Lower leg skin (tissue), 4 donors: ENCODE data around the gene CBX6. TPM values are rescaled to one million over a fixed set of nuclear protein-coding genes. Genes with fewer than 3 reads are reported as not detected.

Experiments
- DNase-seq, 2 donors: peaks; one replicate each; pipeline ENCODE4 v3.0.0-alpha.2; 2019; ENCODE audit warnings: low spot score in 2 of 2
- H3K4me3 ChIP-seq: fragments of 200-600 bp; sonication (generic); 2 replicates; pipeline ENCODE4 v1.5.1; 2017; ENCODE audit warnings: mild to moderate bottlenecking, low read depth; ENCODE audit not compliant: poor library complexity, severe bottlenecking
- POLR2A ChIP-seq, 2 donors: fragments of 450-650 bp; IDR thresholded peaks; one replicate each; pipeline ENCODE4 v1.6.1; 2016 to 2017; ENCODE audit warnings: antibody characterized with exemption in 2 of 2, mild to moderate bottlenecking in 1 of 2, moderate library complexity in 1 of 2
- WGBS, 2 donors: methylation state at CpG; one replicate each; pipeline ENCODE4 v1.1.5; 2018; 5-methylcytosine and 5-hydroxymethylcytosine counted together
- intact Hi-C: fragments of 100-400 bp; cut with DNase I; formaldehyde crosslinking; loops from one replicate; pipeline ENCODE4 v1.15.0; 2023; ENCODE audit warnings: low total_unique reads
- total RNA-seq, 4 donors: library from RNA; depleted of rRNA; stranded (reverse); fragments of >200 nt; gene quantifications; one replicate each; pipeline ENCODE4 v1.1.0, GENCODE V29; 2016
- TF ChIP-seq, protein P1 (sequence below), 3 donors: fragments of 450-650 bp; IDR thresholded peaks; one replicate each; pipeline ENCODE4 v1.5.1; 2016; ENCODE audit warnings: antibody characterized with exemption in 3 of 3, mild to moderate bottlenecking in 3 of 3, moderate library complexity in 2 of 3

Gene CBX6
- 10 to 100 TPM in 2 of 4 donors, 1 to 10 TPM in 2; 5.1 to 20.0 (median 13.9) TPM for total RNA-seq

- WGBS, 2 donors: 0 to 1% methylated on average over 27 to 54 of the region's 73 CpGs
- peak; percentile 89 to 99 for DNase-seq
- intact Hi-C loops: loop anchor here (5.0 kb wide), 1 partner anchor 445 kb away; the partner anchor contains the start of gene RPL3
- no peak for TF ChIP-seq POLR2A (IDR thresholded peaks at IDR 0.05)
- TF ChIP-seq, protein P1, sequence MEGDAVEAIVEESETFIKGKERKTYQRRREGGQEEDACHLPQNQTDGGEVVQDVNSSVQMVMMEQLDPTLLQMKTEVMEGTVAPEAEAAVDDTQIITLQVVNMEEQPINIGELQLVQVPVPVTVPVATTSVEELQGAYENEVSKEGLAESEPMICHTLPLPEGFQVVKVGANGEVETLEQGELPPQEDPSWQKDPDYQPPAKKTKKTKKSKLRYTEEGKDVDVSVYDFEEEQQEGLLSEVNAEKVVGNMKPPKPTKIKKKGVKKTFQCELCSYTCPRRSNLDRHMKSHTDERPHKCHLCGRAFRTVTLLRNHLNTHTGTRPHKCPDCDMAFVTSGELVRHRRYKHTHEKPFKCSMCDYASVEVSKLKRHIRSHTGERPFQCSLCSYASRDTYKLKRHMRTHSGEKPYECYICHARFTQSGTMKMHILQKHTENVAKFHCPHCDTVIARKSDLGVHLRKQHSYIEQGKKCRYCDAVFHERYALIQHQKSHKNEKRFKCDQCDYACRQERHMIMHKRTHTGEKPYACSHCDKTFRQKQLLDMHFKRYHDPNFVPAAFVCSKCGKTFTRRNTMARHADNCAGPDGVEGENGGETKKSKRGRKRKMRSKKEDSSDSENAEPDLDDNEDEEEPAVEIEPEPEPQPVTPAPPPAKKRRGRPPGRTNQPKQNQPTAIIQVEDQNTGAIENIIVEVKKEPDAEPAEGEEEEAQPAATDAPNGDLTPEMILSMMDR (IDR thresholded peaks at IDR 0.05): no peak
- H3K4me3 ChIP-seq: peak within 1 kb of the TSS; percentile 43
Measured at GRCh38 chr22:38872172-38872830, at the start of gene CBX6. Gene CBX6 (minus strand): TSS chr22:38872216. CDS start chr22:38872190, 26 bp downstream.

DNA sequence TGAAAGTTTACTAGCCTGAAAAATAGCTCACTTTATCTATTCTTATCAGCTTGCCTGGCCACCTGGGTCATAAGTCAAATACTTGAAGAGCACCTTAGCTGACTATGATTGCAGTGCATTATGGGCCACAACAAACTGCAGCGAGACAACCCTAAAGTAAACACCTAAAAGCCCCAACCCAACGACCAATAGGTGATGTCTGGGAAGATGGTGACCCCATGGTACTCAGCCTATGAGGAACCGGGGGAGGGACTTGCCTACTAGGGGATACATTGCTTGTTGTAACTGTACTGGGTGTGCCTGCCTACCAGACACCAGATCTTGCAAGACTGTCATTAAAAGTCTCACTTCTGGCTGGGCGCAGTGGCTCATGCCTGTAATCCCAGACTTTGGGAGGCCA, 49.8 kb upstream of the CBX6 start:
- H3K4me3 ChIP-seq: no peak overlapping the region
- TF ChIP-seq, protein P1 (IDR thresholded peaks at IDR 0.05): no peak
- TF ChIP-seq POLR2A (IDR thresholded peaks at IDR 0.05): no peak
- intact Hi-C loops: no loop called here
- DNase-seq: no peak
- WGBS, 2 donors: 83 to 87% methylated on average over 4 of the region's 4 CpGs

DNA sequence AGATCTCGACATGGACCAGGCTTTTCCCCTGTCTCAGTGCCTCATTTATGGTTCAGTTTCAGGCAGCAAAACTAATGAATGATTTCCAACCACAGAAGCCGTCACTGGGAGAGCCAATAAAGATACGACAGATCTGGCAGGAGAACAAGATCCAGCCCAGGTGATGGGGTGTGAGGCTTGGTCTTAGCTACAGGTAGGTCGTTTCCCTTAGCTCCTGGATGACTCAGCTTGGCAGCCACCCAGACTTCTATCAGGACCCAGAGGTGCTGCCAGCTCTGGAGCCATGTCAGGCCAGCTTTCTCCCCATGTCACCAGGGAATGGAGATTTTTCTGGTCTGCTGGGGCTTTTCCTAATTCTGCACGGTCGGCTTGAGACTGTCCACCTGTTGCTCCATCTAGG, 49.1 kb upstream of the CBX6 start:
- TF ChIP-seq POLR2A (IDR thresholded peaks at IDR 0.05): no peak
- TF ChIP-seq, protein P1 (IDR thresholded peaks at IDR 0.05): no peak
- intact Hi-C loops: no loop called here
- 33 to 52% methylated on average over 6 of the region's 6 CpGs for WGBS, 2 donors
- DNase-seq: peak in 1 of 2 donors; percentile 24
- no peak overlapping the region for H3K4me3 ChIP-seq

DNA sequence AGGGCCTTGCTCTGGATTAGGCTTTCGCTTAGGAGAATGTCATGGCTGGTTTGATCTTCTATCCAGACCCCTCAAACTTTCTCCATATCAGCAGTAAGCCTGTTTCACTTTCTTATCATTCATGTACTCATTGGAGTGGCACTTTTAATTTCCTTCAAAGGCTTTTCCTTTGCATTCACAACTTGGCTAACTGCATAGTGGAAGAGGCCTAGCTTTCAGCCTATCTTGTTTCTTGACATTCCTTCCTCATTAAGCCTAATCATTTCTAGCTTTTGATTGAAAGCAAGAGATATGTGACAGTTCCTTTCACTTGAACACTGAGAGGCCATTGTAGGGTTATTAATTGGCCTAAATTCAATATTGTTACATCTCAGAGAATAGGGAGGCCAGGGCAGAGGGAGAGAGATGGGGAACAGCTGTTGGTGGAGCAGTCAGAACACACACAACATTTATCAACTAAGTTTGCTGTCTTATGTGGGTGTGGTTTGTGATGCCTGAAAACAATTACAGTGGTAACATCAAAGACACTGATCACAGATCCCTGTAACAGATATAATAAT, 47.7 kb upstream of the CBX6 start:
- WGBS, 2 donors: 100% methylated on average over 1 of the region's 1 CpG
- DNase-seq: no peak
- no peak overlapping the region for H3K4me3 ChIP-seq
- TF ChIP-seq, protein P1 (IDR thresholded peaks at IDR 0.05): no peak
- no peak for TF ChIP-seq POLR2A (IDR thresholded peaks at IDR 0.05)
- intact Hi-C loops: no loop called here

DNA sequence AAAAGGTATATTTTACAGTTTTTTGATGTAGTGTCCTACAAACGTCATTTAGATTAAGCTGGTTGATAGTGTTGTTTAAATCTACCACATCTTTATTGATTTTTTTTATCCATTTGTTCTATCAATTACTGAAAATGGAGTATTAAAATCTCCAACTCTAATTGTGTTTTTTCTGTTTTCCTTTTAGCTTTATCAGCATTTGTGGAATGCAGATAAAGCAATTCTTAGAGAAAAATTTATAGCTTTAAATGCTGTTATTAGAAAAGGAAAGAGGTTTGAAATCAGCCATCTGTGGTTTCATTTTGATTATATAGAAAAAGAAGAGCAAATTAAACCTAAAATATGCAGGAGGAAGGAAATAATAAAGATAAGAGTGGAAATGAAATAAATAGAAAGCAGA, 39.4 kb upstream of the CBX6 start:
- 73 to 75% methylated on average over 1 of the region's 1 CpG for WGBS, 2 donors
- intact Hi-C loops: no loop called here
- H3K4me3 ChIP-seq: no peak overlapping the region
- TF ChIP-seq, protein P1 (IDR thresholded peaks at IDR 0.05): no peak
- no peak for TF ChIP-seq POLR2A (IDR thresholded peaks at IDR 0.05)
- no peak for DNase-seq
